ENCODE measurements around the gene BHLHE40.

The BHLHE40 gene

GRCh38 chr3:4994823-4995499, 15.7 kb downstream of the BHLHE40 start:
- DNase-seq (ENCODE audit: low read depth): no peak
- H3K4me3 ChIP-seq (ENCODE audit: control insufficient read depth, low read depth, low read length): no peak overlapping the region
- TF ChIP-seq, protein P1, sequence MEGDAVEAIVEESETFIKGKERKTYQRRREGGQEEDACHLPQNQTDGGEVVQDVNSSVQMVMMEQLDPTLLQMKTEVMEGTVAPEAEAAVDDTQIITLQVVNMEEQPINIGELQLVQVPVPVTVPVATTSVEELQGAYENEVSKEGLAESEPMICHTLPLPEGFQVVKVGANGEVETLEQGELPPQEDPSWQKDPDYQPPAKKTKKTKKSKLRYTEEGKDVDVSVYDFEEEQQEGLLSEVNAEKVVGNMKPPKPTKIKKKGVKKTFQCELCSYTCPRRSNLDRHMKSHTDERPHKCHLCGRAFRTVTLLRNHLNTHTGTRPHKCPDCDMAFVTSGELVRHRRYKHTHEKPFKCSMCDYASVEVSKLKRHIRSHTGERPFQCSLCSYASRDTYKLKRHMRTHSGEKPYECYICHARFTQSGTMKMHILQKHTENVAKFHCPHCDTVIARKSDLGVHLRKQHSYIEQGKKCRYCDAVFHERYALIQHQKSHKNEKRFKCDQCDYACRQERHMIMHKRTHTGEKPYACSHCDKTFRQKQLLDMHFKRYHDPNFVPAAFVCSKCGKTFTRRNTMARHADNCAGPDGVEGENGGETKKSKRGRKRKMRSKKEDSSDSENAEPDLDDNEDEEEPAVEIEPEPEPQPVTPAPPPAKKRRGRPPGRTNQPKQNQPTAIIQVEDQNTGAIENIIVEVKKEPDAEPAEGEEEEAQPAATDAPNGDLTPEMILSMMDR (IDR thresholded peaks at IDR 0.05; ENCODE audit: control insufficient read depth, insufficient read depth, low read depth, low read length, missing control alignments): no peak

GRCh38 chr3:4995500-4996053, 16.3 kb downstream of the BHLHE40 start:
- H3K4me3 ChIP-seq (ENCODE audit: control insufficient read depth, low read depth, low read length): no peak overlapping the region
- TF ChIP-seq, protein P1 (IDR thresholded peaks at IDR 0.05; ENCODE audit: control insufficient read depth, insufficient read depth, low read depth, low read length, missing control alignments): no peak
- no peak for DNase-seq (ENCODE audit: low read depth)

DNA sequence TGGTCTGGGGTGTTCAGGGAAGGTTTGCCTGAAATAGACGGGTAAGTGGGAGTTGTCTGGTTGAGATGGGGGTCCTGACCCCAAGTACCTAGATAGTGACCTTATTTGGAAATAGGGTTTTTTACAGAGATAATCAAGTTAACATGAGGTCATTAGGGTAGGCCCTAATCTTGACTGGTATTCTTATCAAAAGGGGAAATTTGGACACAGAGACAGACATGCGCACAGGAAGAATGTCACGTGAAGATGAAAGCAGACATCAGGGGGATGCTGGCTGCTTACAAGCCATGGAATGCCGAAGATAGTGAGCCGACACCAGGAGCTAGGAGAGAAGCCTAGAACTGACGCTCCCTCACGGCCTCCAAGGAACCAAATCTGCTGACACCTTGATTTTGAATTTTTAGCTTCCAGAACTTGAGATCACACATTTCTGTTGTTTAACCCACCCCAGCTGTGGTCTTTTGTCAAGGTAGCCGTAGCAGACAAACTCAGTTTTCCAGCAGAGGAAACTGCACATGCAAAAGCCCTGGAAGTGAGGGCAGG, 17.1 kb downstream of the BHLHE40 start:
- no peak for DNase-seq (ENCODE audit: low read depth)
- TF ChIP-seq, protein P1 (IDR thresholded peaks at IDR 0.05; ENCODE audit: control insufficient read depth, insufficient read depth, low read depth, low read length, missing control alignments): no peak
- no peak overlapping the region for H3K4me3 ChIP-seq (ENCODE audit: control insufficient read depth, low read depth, low read length)

- H3K4me3 ChIP-seq (ENCODE audit: control insufficient read depth, low read depth, low read length): no peak overlapping the region
- no peak for DNase-seq (ENCODE audit: low read depth)
- TF ChIP-seq, protein P1 (IDR thresholded peaks at IDR 0.05; ENCODE audit: control insufficient read depth, insufficient read depth, low read depth, low read length, missing control alignments): no peak
Measured at GRCh38 chr3:4996771-4997291, 17.6 kb downstream of the BHLHE40 start.

GRCh38 chr3:4997946-4998345, 18.7 kb downstream of the BHLHE40 start:
- TF ChIP-seq, protein P1 (IDR thresholded peaks at IDR 0.05; ENCODE audit: control insufficient read depth, insufficient read depth, low read depth, low read length, missing control alignments): no peak
- no peak for DNase-seq (ENCODE audit: low read depth)
- H3K4me3 ChIP-seq (ENCODE audit: control insufficient read depth, low read depth, low read length): no peak overlapping the region

DNA sequence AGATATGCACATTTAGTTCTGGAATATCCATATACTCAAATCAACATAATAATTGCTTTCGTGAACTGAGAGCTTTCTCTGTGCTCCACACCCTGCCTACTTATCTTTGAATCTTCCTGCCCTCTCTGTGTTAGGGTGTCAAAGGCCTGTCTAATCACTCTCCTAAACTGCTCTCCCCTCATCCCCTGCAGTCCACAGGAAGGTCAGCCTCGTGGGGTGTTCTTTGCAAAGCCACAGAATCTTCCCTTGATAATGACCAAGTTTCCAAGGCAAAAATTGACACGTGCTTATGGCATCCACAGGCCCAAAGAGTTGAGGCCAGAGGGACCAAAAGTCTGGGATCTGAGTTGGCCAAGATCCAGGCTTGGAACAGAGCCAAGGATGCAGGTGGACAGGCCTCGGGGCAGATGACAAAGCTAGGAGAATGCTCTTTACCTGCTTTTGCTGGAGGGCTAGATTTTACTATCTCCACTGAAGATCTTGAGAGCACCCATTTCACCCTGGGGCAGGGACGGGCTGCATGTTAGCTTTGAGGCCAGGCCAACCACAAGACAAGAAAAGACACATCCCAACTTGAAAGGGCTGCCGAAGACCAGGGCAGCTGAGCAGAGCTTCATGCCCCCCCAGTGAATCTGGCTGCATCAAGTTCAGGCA, 20.4 kb downstream of the BHLHE40 start:
- TF ChIP-seq, protein P1 (IDR thresholded peaks at IDR 0.05; ENCODE audit: control insufficient read depth, insufficient read depth, low read depth, low read length, missing control alignments): no peak
- H3K4me3 ChIP-seq (ENCODE audit: control insufficient read depth, low read depth, low read length): no peak overlapping the region
- DNase-seq (ENCODE audit: low read depth): no peak
